GM12878 (cell line): ENCODE results near the gene EYA4. TPM values are rescaled to one million over a fixed set of nuclear protein-coding genes. Genes with fewer than 3 reads are reported as not detected.

Experiments used
- ATAC-seq: fragments of 200-7000 bp; cut with Tn5 transposase; 3 replicates; pipeline ENCODE4 v1.9.1; 2020; ENCODE audit warnings: mild to moderate bottlenecking, moderate library complexity
- BruUV-seq: library from RNA; stranded (reverse); fragments of 400-500 nt; replicated peaks from 2 replicates; lab custom pipeline; 2021; lab: Mats Ljungman, UMichigan
- CTCF ChIA-PET: fragments of 300-600 bp; sonication (Branson Sonifier 250); formaldehyde crosslinking; extraction: SDS; loops from one replicate; lab custom pipeline; 2021; ENCODE audit warnings: inconsistent platforms; lab: Yijun Ruan, JAX
- POLR2A ChIA-PET: fragments of 350-600 bp; formaldehyde crosslinking; extraction: SDS; loops from one replicate; lab custom pipeline; 2021; ENCODE audit warnings: inconsistent platforms; lab: Charles Lee
- RAD21 ChIA-PET: fragments of 300-600 bp; sonication (Branson Sonifier 250); formaldehyde crosslinking; loops from one replicate; lab custom pipeline; 2023; ENCODE audit warnings: antibody characterized with exemption; ENCODE audit not compliant: unreplicated experiment; lab: Charles Lee
- SMC1A ChIA-PET: fragments of 300-600 bp; sonication (Branson Sonifier 250); formaldehyde crosslinking; loops from one replicate; lab custom pipeline; 2023; ENCODE audit not compliant: unreplicated experiment, uncharacterized antibody; lab: Charles Lee
- DNase-seq: peaks from one replicate; pipeline ENCODE4 v3.0.0-alpha.2; 2011; ENCODE audit warnings: low read depth, low spot score
- FAIRE-seq: peaks from 3 replicates; lab custom pipeline; 2011; peaks lifted over from hg19 to GRCh38; lab: Jason Lieb, UNC
- H2AFZ ChIP-seq: 2 replicates; pipeline ENCODE4 v1.6.0; 2011; ENCODE audit warnings: low read depth, low read length, control low read depth; ENCODE audit not compliant: control insufficient read depth
- H3K27ac ChIP-seq: 2 replicates; pipeline ENCODE4 v1.5.1; 2011; ENCODE audit warnings: control low read depth; ENCODE audit not compliant: control insufficient read depth, insufficient read depth
- H3K27me3 ChIP-seq, 2 experiments: replicated peaks in 1 of 2; 2 replicates each; pipeline versions ENCODE4 v1.6.0 to v1.6.1; 2011; ENCODE audit warnings: low read length in 1 of 2; ENCODE audit not compliant: control insufficient read depth in 2 of 2, insufficient read depth in 2 of 2
- H3K36me3 ChIP-seq, 2 experiments: 2 replicates each; pipeline ENCODE4 v1.5.1; 2011; ENCODE audit warnings: low read length in 1 of 2; ENCODE audit not compliant: control insufficient read depth in 2 of 2, insufficient read depth in 2 of 2
- H3K4me1 ChIP-seq: 2 replicates; pipeline ENCODE4 v1.6.1; 2011; ENCODE audit warnings: mild to moderate bottlenecking, low read length, moderate library complexity, mixed read lengths; ENCODE audit not compliant: control insufficient read depth, insufficient read depth
- H3K4me2 ChIP-seq: 2 replicates; pipeline ENCODE4 v1.6.0; 2011; ENCODE audit warnings: control low read depth; ENCODE audit not compliant: control insufficient read depth, insufficient read depth
- H3K4me3 ChIP-seq: fragments of 200-600 bp; sonication (generic); 2 replicates; pipeline ENCODE4 v1.5.1; 2016
- H3K79me2 ChIP-seq: 2 replicates; pipeline ENCODE4 v1.6.0; 2011; ENCODE audit warnings: low read length; ENCODE audit not compliant: control insufficient read depth, insufficient read depth
- H3K9ac ChIP-seq: 2 replicates; pipeline ENCODE4 v1.8.0; 2011; ENCODE audit warnings: low read length, control low read depth, mixed read lengths; ENCODE audit not compliant: control insufficient read depth, insufficient read depth
- H3K9me3 ChIP-seq: replicated peaks from 3 replicates; pipeline ENCODE4 v1.5.1; 2011; ENCODE audit warnings: mild to moderate bottlenecking, low read length; ENCODE audit not compliant: control insufficient read depth, insufficient read depth
- H4K20me1 ChIP-seq: 2 replicates; pipeline ENCODE4 v1.6.0; 2011; ENCODE audit not compliant: control insufficient read depth, insufficient read depth
- BHLHE40 ChIP-seq, 2 experiments: fragments of 450-650 bp in 1 of 2; IDR thresholded peaks; 2 replicates each; pipeline ENCODE4 v1.6.1; 2011 to 2017; ENCODE audit warnings: low read depth in 2 of 2, borderline replicate concordance in 1 of 2, improper control_type of control experiment in 1 of 2, low read length in 1 of 2, mild to moderate bottlenecking in 1 of 2
- EED ChIP-seq: sonication (generic); IDR thresholded peaks from 2 replicates; pipeline ENCODE4 v1.6.1; 2016; ENCODE audit warnings: antibody characterized with exemption, low read depth
- HDAC6 ChIP-seq: fragments of 200-600 bp; sonication (generic); IDR thresholded peaks from one replicate; pipeline ENCODE4 v1.8.0; 2017; ENCODE audit warnings: antibody characterized with exemption; ENCODE audit not compliant: unreplicated experiment
- IRF5 ChIP-seq: fragments of 450-650 bp; IDR thresholded peaks from 2 replicates; pipeline ENCODE4 v1.6.1; 2017; ENCODE audit warnings: borderline replicate concordance
- LARP7 ChIP-seq: fragments of 450-650 bp; IDR thresholded peaks from 2 replicates; pipeline ENCODE4 v1.6.1; 2017; ENCODE audit warnings: mild to moderate bottlenecking
- ZBED1 ChIP-seq: IDR thresholded peaks from 2 replicates; pipeline ENCODE4 v1.6.1; 2016; ENCODE audit warnings: borderline replicate concordance
- ZNF384 ChIP-seq: IDR thresholded peaks from 2 replicates; pipeline ENCODE4 v1.6.1; 2012; ENCODE audit warnings: low read depth, mild to moderate bottlenecking, low read length, improper control_type of control experiment, borderline replicate concordance
- ZNF622 ChIP-seq: fragments of 450-650 bp; IDR thresholded peaks from 2 replicates; pipeline ENCODE4 v1.6.1; 2017; ENCODE audit warnings: mild to moderate bottlenecking, inconsistent platforms
- WGBS: methylation state at CpG from one replicate; pipeline ENCODE4 v1.1.6; 2016; ENCODE audit warnings: low lambda C conversion rate; ENCODE audit not compliant: insufficient replicate concordance, insufficient coverage; ENCODE audit errors: missing lambda C conversion rate; 5-methylcytosine and 5-hydroxymethylcytosine counted together
- in situ Hi-C: fragments of 300-500 bp; cut with MboI; formaldehyde crosslinking; loops from 9 replicates; pipeline ENCODE4 v1.14.3; 2018; ENCODE audit warnings: mixed read lengths
- intact Hi-C: fragments of 100-400 bp; cut with micrococcal nuclease; formaldehyde crosslinking; loops from one replicate; pipeline ENCODE4 v1.14.2; 2022; ENCODE audit not compliant: unreplicated experiment
- polyA plus RNA-seq, 11 experiments: library from polyadenylated mRNA; depleted of rRNA in 4 of 11; unstranded in 6 of 11; stranded (reverse) in 5 of 11; fragments of >200 nt; fragmentation: Nextera tagmentation in 4 of 11; fragmentation: Illumina TruSeq in 1 of 11; extraction: Ambion mirVana in 4 of 11; extraction: Trizol in 1 of 11; gene quantifications; 1 replicate in 1 of 11; 2 replicates in 10 of 11; pipeline versions ENCODE4 v1.2.1 to v1.2.3, GENCODE V29; 2011 to 2016; ENCODE audit warnings: inconsistent platforms in 2 of 11, missing spikeins in 2 of 11, low read depth in 1 of 11
- total RNA-seq, 4 experiments: library from RNA; depleted of rRNA in 3 of 4; stranded (reverse); fragments of >200 nt in 3 of 4; fragmentation: Illumina TruSeq in 1 of 4; extraction: Trizol in 1 of 4; gene quantifications; 2 replicates each; pipeline versions ENCODE4 v1.2.1 to v1.2.3, GENCODE V29; 2013 to 2021
- TF ChIP-seq, protein P1 (sequence below): IDR thresholded peaks from 2 replicates; pipeline ENCODE4 v1.6.1; 2011; ENCODE audit warnings: borderline replicate concordance, low read depth, mild to moderate bottlenecking, moderate library complexity, mixed read lengths, low read length; ENCODE audit not compliant: insufficient read depth; ENCODE audit errors: extremely low read length

The EYA4 gene
- total and polyA plus RNA-seq, 10 of the 15 experiments (the other 5 are each of a cell fraction or from before 2014, with no cell fraction given) = 0.02 TPM; not detected in 9

GRCh38 chr6:133388731-133389130, 147.6 kb downstream of the EYA4 start:
- Histone ChIP-seq H3K9me3 (no peaks in the 10 kb centered on the region), H3K27me3 (no peaks in the 10 kb centered on the region), H3K4me1 (no peaks in the 10 kb centered on the region), H3K4me2 (no peak overlapping the region), H3K27ac (no peak overlapping the region), H3K4me3 (no peak overlapping the region), H3K36me3 (no peaks in the 10 kb centered on the region), H4K20me1 (no peaks in the 10 kb centered on the region), H3K9ac (no peak overlapping the region), H2AFZ (no peak overlapping the region), H3K79me2 (no peaks in the 10 kb centered on the region)
- ChIA-PET SMC1A (no interaction called here), POLR2A (no interaction called here), CTCF (no interaction called here), RAD21 (no interaction called here)
- intact Hi-C loops (no loop called here), in situ Hi-C loops (no loop called here)
- no peak for TF ChIP-seq HDAC6
- no peak for TF ChIP-seq ZBED1
- no peak for TF ChIP-seq BHLHE40 (IDR thresholded peaks at IDR 0.05; ENCODE audit: borderline replicate concordance in 1 of 2, low read depth in 2 of 2, low read length in 1 of 2)
- TF ChIP-seq ZNF622 = no peak
- TF ChIP-seq EED = no peak
- TF ChIP-seq ZNF384 = no peak
- no peak for TF ChIP-seq LARP7
- TF ChIP-seq, protein P1, sequence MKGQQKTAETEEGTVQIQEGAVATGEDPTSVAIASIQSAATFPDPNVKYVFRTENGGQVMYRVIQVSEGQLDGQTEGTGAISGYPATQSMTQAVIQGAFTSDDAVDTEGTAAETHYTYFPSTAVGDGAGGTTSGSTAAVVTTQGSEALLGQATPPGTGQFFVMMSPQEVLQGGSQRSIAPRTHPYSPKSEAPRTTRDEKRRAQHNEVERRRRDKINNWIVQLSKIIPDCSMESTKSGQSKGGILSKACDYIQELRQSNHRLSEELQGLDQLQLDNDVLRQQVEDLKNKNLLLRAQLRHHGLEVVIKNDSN = no peak
- no peak for TF ChIP-seq IRF5
- WGBS = 39% methylated on average over 6 of the region's 6 CpGs
- DNase-seq (no peak), FAIRE-seq (no peak), ATAC-seq (no peak)
- no TSS peak for BruUV-seq
